Suprapubic skin (tissue), 4 donors: Measurements from ENCODE around the gene GNA15. TPM values are rescaled to one million over a fixed set of nuclear protein-coding genes. Genes with fewer than 3 reads are reported as not detected.

Experiments
- DNase-seq, 2 donors: peaks; one replicate each; pipeline ENCODE4 v3.0.0-alpha.2; 2019; ENCODE audit warnings: low spot score in 2 of 2
- H3K27ac ChIP-seq: fragments of 200-600 bp; sonication (generic); one replicate; pipeline ENCODE4 v1.5.1; 2019
- H3K27me3 ChIP-seq: fragments of 200-600 bp; sonication (generic); one replicate; pipeline ENCODE4 v1.5.1; 2019
- H3K36me3 ChIP-seq: fragments of 200-600 bp; sonication (generic); one replicate; pipeline ENCODE4 v1.5.1; 2019
- H3K4me1 ChIP-seq: fragments of 200-600 bp; sonication (generic); one replicate; pipeline ENCODE4 v1.5.1; 2019
- H3K4me3 ChIP-seq: fragments of 200-600 bp; sonication (generic); one replicate; pipeline ENCODE4 v1.5.1; 2019; ENCODE audit warnings: mild to moderate bottlenecking
- H3K9me3 ChIP-seq: fragments of 200-600 bp; sonication (generic); one replicate; pipeline ENCODE4 v1.5.1; 2019
- EP300 ChIP-seq: sonication (generic); formaldehyde crosslinking; IDR thresholded peaks from one replicate; pipeline ENCODE4 v1.6.1; 2017; ENCODE audit warnings: antibody characterized with exemption
- POLR2A ChIP-seq, 2 donors: fragments of 450-650 bp; IDR thresholded peaks; one replicate each; pipeline ENCODE4 v1.6.1; 2017; ENCODE audit warnings: antibody characterized with exemption in 2 of 2, mild to moderate bottlenecking in 2 of 2, moderate library complexity in 2 of 2
- POLR2AphosphoS5 ChIP-seq, 3 donors: sonication (generic); formaldehyde crosslinking; IDR thresholded peaks; one replicate each; pipeline ENCODE4 v1.6.1; 2017; ENCODE audit warnings: antibody characterized with exemption in 3 of 3
- WGBS: methylation state at CpG from one replicate; pipeline ENCODE4 v1.1.5; 2018; 5-methylcytosine and 5-hydroxymethylcytosine counted together
- total RNA-seq, 4 donors: library from RNA; depleted of rRNA; stranded (reverse); fragments of >200 nt; gene quantifications; one replicate each; pipeline ENCODE4 v1.1.0, GENCODE V29; 2016
- TF ChIP-seq, protein P1 (sequence below), 2 donors: fragments of 200-600 bp in 1 of 2; fragments of 450-650 bp in 1 of 2; sonication (generic) in 1 of 2; IDR thresholded peaks; one replicate each; pipeline ENCODE4 v1.5.1; 2016 to 2019; ENCODE audit warnings: antibody characterized with exemption in 2 of 2, mild to moderate bottlenecking in 1 of 2, moderate library complexity in 1 of 2

GNA15 gene
- total RNA-seq, 4 donors from 2014 or later, result 29.9 to 117 (median 85.0) TPM

DNA sequence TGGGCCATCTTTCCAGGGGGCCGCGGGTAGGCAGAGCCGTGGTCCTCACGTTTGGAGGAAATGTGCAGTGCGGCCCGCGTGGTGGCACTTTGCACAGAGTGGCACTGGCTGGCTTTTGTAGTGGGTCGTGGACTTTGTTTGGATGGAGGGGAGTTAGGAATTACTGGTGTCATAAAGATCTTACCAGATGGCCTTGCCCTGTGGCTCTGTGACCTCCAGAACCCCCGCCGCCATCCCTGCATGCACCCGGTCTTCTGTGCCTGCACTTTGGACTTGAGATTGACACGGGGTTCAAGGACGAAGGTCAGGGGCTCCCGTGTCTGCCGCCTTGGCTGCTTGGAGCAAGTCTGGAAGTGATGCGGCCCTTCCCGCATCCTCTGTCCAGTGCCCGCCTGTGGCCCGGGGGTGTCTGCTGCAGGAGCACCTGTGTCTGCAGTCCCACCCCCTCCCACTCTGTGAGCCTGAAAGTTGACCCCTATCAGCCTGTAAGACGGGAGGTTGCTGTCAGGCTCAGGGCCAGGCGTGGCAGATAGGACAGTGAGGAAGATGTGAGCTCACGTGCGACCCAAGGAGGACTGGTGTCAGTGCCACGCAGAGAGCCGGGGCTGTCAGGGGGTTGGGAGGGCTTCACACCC lies 39.4 kb upstream of the GNA15 start:
- no peaks in the 10 kb centered on the region for H3K9me3 ChIP-seq
- DNase-seq, result peak in 1 of 2 donors; percentile 78
- peak overlapping the region; percentile 90 for H3K4me3 ChIP-seq
- 13% methylated on average over 9 of the region's 25 CpGs for WGBS
- H3K36me3 ChIP-seq, result no peaks in the 10 kb centered on the region
- H3K27ac ChIP-seq, result peak overlapping the region; percentile 89
- no peaks in the 10 kb centered on the region for H3K27me3 ChIP-seq
- TF ChIP-seq EP300 (no peak), POLR2AphosphoS5 (IDR thresholded peaks at IDR 0.05) (no peak), POLR2A (IDR thresholded peaks at IDR 0.05) (no peak)
- TF ChIP-seq, protein P1, sequence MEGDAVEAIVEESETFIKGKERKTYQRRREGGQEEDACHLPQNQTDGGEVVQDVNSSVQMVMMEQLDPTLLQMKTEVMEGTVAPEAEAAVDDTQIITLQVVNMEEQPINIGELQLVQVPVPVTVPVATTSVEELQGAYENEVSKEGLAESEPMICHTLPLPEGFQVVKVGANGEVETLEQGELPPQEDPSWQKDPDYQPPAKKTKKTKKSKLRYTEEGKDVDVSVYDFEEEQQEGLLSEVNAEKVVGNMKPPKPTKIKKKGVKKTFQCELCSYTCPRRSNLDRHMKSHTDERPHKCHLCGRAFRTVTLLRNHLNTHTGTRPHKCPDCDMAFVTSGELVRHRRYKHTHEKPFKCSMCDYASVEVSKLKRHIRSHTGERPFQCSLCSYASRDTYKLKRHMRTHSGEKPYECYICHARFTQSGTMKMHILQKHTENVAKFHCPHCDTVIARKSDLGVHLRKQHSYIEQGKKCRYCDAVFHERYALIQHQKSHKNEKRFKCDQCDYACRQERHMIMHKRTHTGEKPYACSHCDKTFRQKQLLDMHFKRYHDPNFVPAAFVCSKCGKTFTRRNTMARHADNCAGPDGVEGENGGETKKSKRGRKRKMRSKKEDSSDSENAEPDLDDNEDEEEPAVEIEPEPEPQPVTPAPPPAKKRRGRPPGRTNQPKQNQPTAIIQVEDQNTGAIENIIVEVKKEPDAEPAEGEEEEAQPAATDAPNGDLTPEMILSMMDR (IDR thresholded peaks at IDR 0.05), result no peak
- H3K4me1 ChIP-seq, result peaks cover 72% of the 10 kb centered on the region

DNA sequence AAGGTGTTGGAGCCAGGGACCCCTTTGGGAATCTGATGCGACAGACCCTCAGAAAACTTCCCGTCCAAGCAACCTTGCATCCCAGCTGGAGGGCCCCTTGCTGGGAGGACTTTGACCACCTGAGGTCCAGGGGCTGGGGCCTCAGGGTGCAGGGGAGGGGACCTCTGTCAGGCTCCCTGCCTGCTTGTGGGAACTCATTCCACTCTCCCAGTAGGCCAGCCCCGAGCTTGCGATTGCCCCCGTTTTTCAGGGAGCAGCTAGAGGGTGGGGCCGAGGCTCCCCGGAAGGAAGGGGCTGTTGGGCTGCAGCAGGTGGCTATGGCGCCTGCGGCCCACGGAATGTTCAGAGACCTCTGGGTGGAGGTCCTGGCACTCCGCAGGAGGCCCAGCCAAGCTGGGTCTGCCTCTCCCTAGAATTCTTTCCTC lies 38.9 kb upstream of the GNA15 start:
- TF ChIP-seq POLR2AphosphoS5 (IDR thresholded peaks at IDR 0.05), result no peak
- TF ChIP-seq, protein P1 (IDR thresholded peaks at IDR 0.05), result no peak
- TF ChIP-seq EP300, result no peak
- TF ChIP-seq POLR2A (IDR thresholded peaks at IDR 0.05), result no peak
- H3K36me3 ChIP-seq, result no peaks in the 10 kb centered on the region
- WGBS, result 23% methylated on average over 9 of the region's 11 CpGs
- no peaks in the 10 kb centered on the region for H3K9me3 ChIP-seq
- H3K4me3 ChIP-seq, result peak overlapping the region; percentile 90
- peaks cover 74% of the 10 kb centered on the region for H3K4me1 ChIP-seq
- peak overlapping the region; percentile 89 for H3K27ac ChIP-seq
- no peak for DNase-seq
- no peaks in the 10 kb centered on the region for H3K27me3 ChIP-seq

DNA sequence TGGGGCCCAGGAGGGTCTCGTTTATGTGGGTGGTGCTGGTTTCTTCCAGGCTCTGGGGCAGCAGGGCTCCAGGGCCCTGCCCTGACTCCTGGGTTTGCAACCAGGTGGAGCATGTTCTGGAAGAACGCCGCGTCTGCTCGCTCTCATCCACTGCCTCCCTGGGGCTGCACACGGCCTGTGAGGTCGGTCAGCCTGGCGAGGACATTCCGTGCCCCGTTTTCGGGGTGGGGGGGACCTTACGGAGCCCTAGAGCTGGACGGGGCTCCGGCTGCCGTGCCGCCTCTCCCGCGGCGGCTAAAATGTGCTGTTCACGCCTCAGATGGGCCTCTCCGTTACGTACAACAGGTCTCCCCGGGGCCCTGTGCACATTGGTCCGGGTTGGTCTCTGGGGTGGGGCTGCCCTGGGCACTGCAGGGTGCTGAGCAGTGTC lies 38.4 kb upstream of the GNA15 start:
- Histone ChIP-seq H3K27ac (peak overlapping the region; percentile 89), H3K36me3 (no peaks in the 10 kb centered on the region), H3K4me3 (peak overlapping the region; percentile 90), H3K27me3 (no peaks in the 10 kb centered on the region), H3K9me3 (no peaks in the 10 kb centered on the region), H3K4me1 (peaks cover 75% of the 10 kb centered on the region)
- WGBS, result 0% methylated on average over 5 of the region's 24 CpGs
- TF ChIP-seq POLR2A (IDR thresholded peaks at IDR 0.05) (no peak), POLR2AphosphoS5 (IDR thresholded peaks at IDR 0.05) (no peak), EP300 (no peak)
- TF ChIP-seq, protein P1 (IDR thresholded peaks at IDR 0.05), result no peak
- DNase-seq, result no peak

DNA sequence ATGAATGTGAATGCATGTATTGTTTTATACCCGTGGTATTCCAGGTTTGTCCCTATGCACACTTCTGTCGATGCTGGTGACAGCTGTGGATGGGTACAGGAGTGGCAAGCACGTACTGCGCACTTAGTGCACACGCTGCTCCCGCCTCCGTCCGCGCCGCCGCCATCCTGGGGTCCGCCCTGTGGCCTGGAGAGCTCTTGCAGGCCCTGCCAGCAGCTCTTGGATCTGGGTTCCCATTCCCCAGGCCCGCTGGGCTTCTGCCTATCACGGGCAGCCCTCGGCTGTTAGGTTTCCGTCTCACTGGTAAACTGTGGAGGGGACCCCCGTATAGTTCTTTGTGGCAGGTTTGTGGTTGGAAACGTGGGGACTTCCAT lies 37.7 kb upstream of the GNA15 start:
- H3K9me3 ChIP-seq, result no peaks in the 10 kb centered on the region
- peaks cover 79% of the 10 kb centered on the region for H3K4me1 ChIP-seq
- peak overlapping the region; percentile 89 for H3K27ac ChIP-seq
- no peaks in the 10 kb centered on the region for H3K27me3 ChIP-seq
- no peak for TF ChIP-seq EP300
- no peak for TF ChIP-seq POLR2A (IDR thresholded peaks at IDR 0.05)
- no peak for TF ChIP-seq POLR2AphosphoS5 (IDR thresholded peaks at IDR 0.05)
- TF ChIP-seq, protein P1 (IDR thresholded peaks at IDR 0.05), result no peak
- peak overlapping the region; percentile 90 for H3K4me3 ChIP-seq
- WGBS, result 16% methylated on average over 18 of the region's 18 CpGs
- H3K36me3 ChIP-seq, result no peaks in the 10 kb centered on the region
- peak in 1 of 2 donors; percentile 71 for DNase-seq

DNA sequence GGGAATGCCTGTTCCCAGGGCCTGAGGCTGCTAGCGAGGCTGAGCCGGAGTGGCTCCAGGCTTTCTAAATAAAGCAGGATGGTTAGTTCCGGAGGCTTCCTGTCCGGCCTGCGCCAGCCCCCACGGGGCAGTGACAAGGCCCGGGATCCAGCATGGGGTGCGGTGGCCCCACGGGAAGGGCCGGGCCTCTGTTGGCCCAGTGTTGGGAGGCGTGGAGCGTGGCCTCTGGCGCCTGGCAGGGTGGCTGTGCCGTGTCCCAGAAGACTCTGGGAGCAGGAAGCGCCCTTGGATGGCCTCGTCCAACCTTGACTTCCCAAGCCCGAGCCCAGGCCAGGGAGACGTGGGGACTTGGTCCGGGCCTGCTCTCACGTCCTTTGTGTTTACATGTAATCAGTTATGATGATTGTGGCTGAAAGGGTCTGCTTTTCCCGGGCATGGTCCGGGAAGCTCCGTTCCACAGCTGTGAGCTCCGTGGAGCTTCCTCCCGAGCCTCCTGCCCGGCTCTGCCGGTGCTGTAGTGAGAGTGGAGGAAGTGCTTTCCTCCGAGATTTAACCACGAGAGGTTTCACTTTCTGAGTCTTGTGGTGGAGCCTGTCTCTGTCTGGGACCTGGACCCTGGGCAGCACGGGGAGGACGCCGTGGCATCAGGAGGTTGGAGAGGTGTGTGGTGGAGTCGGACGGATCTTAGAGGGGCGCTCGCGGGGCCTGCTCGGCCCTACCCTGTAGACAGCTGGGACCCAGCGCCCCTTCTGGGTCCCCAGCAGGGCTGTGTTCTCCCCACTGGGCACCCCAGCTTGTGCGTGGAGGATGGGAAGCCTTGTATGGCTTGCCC lies 37.1 kb upstream of the GNA15 start:
- Histone ChIP-seq H3K4me1 (peaks cover 79% of the 10 kb centered on the region), H3K4me3 (peak overlapping the region; percentile 90), H3K27me3 (no peaks in the 10 kb centered on the region), H3K27ac (peak overlapping the region; percentile 89), H3K9me3 (no peaks in the 10 kb centered on the region), H3K36me3 (no peaks in the 10 kb centered on the region)
- no peak for TF ChIP-seq POLR2A (IDR thresholded peaks at IDR 0.05)
- no peak for TF ChIP-seq EP300
- TF ChIP-seq, protein P1 (IDR thresholded peaks at IDR 0.05), result no peak
- TF ChIP-seq POLR2AphosphoS5 (IDR thresholded peaks at IDR 0.05), result peak in 1 of 3 donors; percentile 41
- DNase-seq, result peak; percentile 74 to 86
- WGBS, result 14% methylated on average over 22 of the region's 40 CpGs
